Ureter (tissue), 1 donor: ENCODE data around the gene TOP1. TPM values are rescaled to one million over a fixed set of nuclear protein-coding genes. Genes with fewer than 3 reads are reported as not detected.
"Not testable (repeated sequence)": the region's sequence is repeated elsewhere in the genome, so short reads cannot be mapped to it uniquely, and the experiment has no call there.

Source experiments
- DNase-seq: peaks from one replicate; pipeline ENCODE4 v3.0.0-alpha.2; 2020; ENCODE audit warnings: low spot score
- total RNA-seq: library from RNA; stranded (reverse); gene quantifications from one replicate; pipeline ENCODE4 v1.2.4, GENCODE V29; 2023
- donor health status: DM: yes; HTN: yes; CAD: no.

Gene TOP1
- total RNA-seq, 1 donor from 2014 or later = 54.5 TPM

DNA sequence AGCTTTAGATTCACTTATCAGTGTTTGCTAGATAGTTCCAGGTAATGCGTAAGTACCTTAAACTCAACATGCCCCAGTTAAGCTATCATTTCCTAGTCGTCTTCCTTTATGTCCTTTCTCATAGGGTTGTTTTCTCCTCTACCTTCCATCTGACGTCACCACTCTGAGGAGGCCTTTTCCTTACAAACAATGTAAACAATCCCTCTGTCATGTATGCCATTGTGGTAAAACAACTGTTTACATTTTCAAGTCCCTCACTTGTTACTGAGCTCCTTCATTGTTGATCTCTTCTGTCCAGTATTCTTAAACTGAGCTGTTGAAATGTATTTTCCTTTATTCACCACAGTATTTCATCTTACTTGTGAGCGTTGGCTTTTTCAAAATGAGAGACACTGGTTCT lies 63.3 kb downstream of the TOP1 start:
- DNase-seq = no peak

GRCh38 chr20:41094353-41095055 lies 65.9 kb downstream of the TOP1 start:
- DNase-seq = no peak

DNA sequence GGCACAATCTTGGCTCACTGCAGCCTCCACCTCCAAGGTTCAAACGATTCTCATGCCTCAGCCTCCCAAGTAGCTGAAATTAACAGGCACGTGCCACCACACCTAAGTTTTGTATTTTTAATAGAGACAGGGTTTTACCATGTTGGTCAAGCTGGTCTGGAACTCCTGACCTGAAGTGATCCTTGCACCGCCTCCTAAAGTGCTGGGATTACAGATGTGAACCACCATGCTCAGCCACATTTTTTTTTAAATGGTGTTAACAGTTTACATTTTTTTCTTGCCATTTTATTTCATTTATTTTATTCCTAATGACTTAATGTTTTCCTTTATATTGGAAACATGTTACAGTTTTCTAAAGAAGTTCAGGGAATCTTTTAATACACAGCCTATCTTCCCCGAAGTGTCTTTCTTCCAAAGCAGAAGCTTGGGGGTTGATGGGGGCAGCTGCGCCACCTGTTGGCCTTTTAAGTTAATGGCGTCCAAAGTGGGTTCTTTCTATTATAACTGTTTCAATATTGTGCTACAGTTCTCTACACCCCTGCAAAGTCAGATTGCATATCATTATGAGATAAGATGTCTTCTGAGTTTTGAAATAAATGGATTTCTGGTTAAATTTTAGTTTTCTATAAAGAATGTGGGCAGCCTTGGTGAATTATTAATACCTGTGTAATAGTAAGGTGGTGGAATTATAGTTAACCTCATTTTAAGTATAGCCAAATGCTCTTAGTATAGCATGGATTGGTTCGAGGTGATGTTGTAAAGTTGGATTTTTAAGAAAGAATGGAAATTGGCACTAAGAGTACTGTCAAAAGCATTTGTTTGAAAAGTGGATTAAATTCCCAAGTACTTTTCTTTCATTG lies 66.7 kb downstream of the TOP1 start:
- no peak for DNase-seq

DNA sequence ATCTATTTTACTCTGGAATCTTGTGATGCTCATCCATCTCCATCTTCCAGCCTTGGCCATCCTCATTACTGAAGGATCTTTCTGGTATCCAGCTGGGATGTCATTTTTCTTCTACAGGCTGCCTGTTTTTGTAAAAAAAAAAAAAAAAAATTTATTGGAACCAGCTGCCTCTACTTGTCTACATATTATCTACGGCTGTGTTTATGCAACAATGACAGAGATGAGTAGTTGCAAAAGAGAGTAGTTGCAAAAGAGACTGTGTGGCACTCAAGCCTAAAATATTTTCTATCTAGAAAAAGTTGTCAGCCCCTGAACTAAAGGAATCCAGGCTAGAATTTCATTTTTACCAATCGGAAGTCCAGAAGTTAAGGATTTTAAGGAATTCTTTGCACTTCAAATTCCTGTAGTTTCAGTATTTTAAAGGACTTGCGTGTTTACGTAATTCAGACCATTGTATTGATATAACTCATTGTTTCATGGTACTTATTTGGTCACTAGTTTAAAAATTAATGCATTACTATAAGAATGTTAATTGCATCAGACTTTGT lies 70.2 kb downstream of the TOP1 start:
- DNase-seq = no peak

DNA sequence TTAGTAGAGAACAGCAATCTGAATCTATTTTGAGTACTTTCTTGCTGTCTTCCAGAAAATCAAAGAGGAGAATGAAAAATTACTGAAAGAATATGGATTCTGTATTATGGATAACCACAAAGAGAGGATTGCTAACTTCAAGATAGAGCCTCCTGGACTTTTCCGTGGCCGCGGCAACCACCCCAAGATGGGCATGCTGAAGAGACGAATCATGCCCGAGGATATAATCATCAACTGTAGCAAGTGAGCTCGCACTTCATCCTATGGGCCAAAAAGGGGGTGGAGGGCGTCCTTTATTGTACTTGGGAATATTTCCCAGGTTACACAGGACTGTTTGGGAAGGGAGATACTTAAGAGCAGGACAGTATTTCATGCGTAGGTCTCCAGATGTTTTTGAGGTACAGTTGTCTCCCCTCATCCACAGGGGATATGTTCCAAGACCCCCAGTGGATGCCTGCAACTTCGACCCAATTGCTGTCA lies 71.4 kb downstream of the TOP1 start:
- no peak for DNase-seq

DNA sequence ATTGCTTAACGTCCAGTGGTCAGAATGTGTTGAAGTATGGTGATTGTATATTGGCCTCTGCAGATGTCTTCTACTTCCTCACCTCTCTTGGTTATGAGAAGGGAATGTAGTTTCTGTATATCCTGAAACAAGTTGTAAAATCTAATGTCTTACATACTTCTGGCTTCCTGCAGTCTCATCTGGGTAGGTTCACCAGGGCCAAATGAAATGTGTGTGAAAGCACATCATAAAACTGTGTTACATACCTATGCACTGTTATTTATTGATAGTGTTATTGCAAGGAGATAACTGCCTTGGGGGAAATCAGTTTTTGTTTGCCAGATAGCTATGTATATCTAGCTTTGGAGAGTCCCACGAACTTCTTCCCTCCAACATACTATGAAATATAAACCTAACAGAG lies 73.0 kb downstream of the TOP1 start:
- no peak for DNase-seq

DNA sequence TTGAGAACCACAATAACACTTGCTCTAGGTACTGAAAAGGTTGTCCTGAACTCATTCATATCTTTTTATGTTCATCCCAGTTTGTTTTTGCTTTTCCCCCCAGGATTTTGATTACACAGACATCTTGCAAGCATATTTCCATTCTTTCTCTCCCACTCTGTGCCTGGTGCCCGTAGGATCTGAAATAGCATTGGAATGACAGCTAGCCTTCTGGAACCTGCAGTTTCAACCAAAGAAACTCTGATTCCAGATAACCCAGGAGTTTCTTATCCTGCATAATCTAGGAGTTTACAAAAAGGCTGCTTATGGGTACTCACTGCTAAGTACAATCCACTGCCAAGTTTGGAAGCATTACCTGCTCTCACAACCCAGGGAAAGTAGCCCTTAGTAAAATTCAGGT lies 79.9 kb downstream of the TOP1 start:
- DNase-seq = no peak

DNA sequence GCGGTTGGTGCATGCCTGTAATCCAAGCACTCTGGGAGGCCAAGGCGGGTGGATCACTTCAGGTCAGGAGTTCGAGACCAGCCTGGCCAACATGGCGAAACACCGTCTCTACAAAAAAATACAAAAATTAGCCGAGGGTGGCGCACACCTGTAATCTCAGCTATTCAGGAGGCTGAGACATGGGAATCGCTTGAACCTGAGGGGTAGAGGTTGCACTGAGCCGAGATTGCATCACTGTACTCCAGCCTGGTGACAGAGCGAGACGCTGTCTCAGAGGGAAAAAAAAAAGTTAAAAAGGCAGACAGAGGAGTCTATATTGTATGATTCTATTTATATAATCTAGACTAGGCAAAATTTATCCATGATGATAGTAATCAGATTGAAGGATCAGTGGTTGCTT lies 81.4 kb downstream of the TOP1 start:
- no peak for DNase-seq

DNA sequence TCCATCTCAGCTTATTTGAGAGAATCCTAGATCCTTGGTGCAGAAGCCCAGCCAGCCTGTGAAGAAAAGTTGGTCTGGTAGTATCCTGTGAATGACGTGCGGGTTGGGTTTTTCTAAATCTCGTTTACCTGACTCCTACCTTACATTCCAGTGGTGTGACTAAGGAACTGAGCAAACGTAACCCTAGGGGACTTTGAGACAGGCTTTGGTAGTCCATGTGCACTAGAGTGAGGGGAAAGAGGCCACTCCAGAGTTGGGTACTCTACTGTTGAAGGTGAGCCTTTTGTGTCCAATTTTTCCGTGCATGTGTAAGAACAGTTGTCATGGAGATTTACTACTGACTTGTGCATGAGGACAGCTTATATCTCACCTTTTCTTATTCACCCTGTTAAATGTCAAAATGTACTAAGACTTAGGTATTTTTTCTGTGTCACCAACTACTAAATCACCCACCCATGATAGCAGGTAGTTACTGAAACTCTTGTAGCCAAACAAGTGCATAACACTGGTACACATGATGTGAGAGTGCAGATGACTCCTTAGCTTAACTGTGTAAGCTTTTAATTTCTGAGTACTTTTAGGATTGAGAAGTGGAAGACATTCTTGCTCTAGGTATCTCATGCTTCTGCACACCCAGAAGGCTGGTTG lies 82.4 kb downstream of the TOP1 start:
- DNase-seq = no peak

DNA sequence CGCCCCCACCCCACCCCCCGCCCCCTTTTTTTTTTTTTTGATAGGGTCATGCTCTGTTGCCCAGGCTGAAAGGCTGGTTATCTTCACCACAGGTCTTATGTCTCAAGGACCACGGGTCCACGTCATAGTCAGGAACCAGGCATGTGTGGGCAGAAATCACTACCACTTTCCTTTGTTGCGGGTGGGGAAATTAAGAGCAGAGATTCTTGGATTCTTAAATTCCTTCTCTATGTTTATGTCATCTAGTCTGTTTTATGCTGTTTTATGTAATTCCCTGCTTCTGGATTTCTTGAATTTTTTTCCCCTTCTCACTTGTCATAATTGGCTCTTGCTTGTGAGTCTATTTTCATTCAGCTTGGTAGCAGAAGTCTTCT lies 82.9 kb downstream of the TOP1 start:
- no peak for DNase-seq

DNA sequence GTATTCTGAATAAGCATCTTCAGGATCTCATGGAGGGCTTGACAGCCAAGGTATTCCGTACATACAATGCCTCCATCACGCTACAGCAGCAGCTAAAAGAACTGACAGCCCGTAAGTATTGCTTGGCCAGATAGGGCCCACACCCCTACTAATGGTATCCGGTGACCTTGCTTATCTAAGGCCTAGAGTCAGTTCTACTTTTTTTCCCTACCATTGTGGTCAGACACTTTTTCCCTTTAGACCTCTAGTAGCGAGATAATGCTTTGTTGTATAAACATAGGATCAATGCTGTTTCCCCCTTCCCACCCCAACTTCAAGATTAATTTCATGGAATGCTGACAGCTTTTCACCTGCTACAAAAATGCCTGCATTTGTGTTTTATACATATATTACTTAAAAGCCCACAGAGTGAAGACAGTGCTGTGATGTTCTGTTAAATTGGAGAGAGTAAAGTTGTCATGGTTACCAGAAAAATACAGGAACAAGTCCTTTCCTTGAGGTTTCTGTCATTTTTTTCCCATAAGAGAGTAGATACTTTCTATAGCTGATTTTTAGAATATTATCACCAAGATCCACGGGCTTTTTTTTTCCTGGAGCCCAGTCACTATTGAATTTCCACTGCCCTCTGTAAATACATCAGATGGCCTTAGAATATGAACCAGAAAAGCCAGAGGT lies 87.8 kb downstream of the TOP1 start:
- DNase-seq = no peak

DNA sequence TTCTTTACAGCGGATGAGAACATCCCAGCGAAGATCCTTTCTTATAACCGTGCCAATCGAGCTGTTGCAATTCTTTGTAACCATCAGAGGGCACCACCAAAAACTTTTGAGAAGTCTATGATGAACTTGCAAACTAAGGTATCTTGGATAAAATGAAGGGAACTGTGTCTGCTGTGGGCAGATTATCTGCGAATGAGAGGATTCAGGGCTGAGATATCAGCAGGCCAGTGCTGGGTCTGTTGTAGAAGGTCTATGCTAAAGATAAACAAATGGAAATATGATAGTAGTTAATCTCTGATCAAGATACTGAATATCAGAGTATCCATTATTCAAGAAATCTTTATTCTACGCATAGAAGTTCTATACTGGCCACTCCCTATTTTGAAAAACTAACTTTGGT lies 89.5 kb downstream of the TOP1 start:
- not testable (repeated sequence) for DNase-seq

DNA sequence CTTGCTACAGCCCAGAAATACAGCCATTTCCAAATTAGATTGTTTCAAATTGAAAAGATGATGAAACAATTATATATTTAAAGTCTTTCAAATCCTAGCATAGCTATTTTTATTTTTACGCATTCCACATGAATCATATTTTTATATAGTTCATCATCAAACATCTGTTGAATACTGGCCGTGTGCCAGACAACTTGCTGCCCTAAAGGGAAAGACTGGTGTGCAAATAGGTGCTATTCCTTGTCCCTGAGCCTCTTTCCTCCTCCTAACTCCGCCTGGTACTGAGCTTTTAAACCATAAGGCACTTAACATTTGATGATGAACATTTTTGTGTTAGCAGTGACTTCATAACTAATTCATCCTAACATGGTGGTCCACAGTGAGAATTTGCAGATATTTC lies 90.0 kb downstream of the TOP1 start:
- DNase-seq = no peak

GRCh38 chr20:41119614-41120561 lies 91.3 kb downstream of the TOP1 start:
- no peak for DNase-seq

DNA sequence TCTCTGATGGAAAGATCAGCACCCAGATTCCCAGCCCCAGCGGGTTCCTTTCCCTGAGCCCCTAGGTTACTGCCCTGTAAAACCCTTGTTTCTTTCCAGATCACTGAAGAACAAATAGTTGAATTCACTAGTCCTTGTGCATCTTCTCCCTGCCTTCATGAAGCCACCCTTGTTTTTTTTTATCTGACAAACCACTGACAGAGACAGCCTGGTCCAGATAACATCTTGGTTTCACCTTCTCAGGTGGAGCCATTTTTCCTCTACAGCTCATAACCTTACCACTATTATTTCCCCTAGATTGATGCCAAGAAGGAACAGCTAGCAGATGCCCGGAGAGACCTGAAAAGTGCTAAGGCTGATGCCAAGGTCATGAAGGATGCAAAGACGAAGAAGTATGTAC lies 92.8 kb downstream of the TOP1 start:
- no peak for DNase-seq

DNA sequence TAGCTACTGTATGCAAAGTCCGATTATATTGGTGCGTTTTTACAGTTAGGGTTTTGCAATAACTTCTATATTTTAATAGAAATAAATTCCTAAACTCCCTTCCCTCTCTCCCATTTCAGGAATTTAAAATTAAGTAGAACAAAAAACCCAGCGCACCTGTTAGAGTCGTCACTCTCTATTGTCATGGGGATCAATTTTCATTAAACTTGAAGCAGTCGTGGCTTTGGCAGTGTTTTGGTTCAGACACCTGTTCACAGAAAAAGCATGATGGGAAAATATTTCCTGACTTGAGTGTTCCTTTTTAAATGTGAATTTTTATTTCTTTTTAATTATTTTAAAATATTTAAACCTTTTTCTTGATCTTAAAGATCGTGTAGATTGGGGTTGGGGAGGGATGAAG lies 95.0 kb downstream of the TOP1 start:
- DNase-seq = no peak

DNA sequence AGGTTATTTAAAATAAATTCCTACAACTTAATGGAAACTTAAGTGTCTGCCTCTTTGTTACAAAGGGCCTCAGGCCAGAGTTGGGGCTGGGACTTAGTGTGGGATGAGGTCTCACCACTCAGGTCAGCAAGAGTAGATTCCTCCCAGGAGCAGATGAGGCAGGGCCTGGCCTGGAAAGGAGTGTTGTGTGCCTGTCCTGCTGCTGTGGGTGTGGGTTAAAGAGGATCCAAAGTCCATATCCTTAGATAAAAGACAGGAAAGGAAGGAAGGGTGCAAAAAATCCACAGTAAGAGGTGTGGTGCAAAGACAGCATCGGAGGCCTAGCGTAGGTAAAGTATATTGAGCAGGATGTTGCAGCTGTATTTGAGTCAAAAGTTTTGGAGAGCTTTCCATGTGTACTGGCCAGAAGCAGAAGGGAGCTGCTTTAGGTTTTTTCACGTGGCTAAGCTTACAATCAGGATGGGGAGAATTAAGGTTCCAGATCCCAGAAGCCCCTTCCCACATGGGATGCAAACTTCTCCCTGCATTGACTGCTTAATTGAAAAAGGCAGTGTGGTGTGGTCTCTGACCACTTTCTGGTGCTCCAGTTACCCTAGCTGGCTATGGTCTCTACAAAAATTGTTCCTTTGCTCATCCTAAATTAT lies 96.0 kb downstream of the TOP1 start:
- no peak for DNase-seq

DNA sequence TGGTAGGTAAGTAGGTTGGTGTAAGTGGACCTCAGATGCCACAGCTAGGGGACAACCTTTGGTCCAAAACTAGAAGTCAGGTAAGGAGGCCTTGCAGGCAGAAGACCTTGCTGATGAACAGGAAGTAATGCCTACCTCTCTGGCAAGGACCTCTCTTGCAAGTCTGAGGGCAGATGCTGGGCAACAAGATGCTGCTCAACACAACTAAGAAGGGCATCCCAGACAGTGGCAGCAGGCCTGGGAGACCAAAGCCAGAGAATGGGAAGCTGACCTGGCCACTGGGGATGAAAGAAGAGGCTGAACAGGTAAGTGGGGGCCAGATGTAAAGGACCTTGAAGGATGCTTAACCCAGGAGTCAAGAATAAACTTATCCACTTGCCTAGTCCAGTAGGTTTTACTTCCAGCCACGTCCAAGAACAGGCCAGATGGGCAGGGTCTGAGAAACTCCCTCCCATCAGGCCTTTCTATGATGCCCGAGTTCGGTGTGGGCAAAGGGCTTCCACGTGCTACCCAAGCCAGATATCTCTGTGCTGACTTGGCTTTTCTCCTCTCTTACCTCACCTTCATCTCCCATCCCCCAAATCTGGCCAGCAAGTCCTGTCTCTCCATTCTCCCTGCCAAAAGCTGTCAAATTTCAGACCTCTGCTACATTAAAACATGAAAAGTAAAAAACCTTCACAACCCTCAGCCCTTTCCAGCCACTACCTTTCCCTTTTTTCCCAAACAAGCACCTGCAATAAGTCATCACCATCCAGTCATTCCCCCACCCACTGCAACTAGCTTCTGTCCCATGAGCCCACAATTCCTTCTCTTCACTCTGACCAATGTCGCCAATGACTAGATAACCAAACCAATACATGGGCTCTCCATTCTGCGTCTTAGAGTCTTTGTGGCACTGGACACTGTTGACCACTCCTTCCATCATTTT lies 97.2 kb downstream of the TOP1 start:
- DNase-seq = no peak

DNA sequence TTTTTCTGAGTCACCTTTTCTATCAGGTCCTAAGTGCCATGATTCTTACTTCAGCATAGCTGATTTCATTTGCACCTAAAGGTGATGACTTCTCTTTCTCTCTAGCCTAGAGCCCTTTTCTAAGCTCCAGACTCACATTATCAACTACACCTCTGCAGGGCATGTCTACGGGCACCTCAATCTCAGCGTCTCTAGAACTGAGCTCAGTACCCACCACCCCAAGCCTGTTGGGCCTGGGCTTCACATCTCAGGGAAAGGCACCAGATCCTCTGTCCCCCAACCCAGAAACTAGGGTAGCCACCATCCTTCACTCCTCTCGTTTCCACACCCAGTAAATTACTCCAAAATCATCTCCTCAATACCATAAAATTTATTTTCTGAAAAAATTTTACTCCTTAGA lies 98.1 kb downstream of the TOP1 start:
- no peak for DNase-seq
